SU-DHL-6 (cell line): ENCODE results near the gene REPS2.

Source experiments
- CTCF ChIP-seq: fragments of 200-600 bp; sonication (generic); IDR thresholded peaks from one replicate; pipeline ENCODE4 v1.5.1; 2017; ENCODE audit warnings: antibody characterized with exemption, mild to moderate bottlenecking, low read length, moderate library complexity; ENCODE audit not compliant: insufficient read depth, poor library complexity, severe bottlenecking
- EZH2phosphoT487 ChIP-seq: fragments of 200-600 bp; sonication (generic), shearing (Covaris generic); conservative IDR thresholded peaks from 2 replicates; pipeline ENCODE4 v1.6.1; 2018; ENCODE audit warnings: mild to moderate bottlenecking, antibody characterized with exemption, low read length, moderate library complexity, mixed read lengths

- TF ChIP-seq CTCF (no peak), EZH2phosphoT487 (no peak)
These were observed 26.4 kb upstream of the REPS2 start for GRCh38 chrX:16920075-16920474.
